Measurements from ENCODE around the gene CTXN1.

GRCh38 chr19:7908742-7909461 is 17.0 kb downstream of the CTXN1 start:
- TF ChIP-seq CTCF (conservative IDR thresholded peaks at IDR 0.05 in 1 of 2, IDR thresholded peaks at IDR 0.05 in 1 of 2; ENCODE audit: low read depth in 1 of 2, low read length in 2 of 2) (no peak), EZH2 (IDR thresholded peaks at IDR 0.05; ENCODE audit: low read length, missing control alignments) (no peak)
